ENCODE results near the gene HS6ST3. TPM values are rescaled to one million over a fixed set of nuclear protein-coding genes. Genes with fewer than 3 reads are reported as not detected.
A peak's percentile ranks its signal among the peaks of the same experiment; 100 is the strongest.

The HS6ST3 gene
- total and polyA plus RNA-seq, 2 of the 13 experiments (the other 11 are each of a cell fraction or from before 2014, with no cell fraction given) = not detected

DNA sequence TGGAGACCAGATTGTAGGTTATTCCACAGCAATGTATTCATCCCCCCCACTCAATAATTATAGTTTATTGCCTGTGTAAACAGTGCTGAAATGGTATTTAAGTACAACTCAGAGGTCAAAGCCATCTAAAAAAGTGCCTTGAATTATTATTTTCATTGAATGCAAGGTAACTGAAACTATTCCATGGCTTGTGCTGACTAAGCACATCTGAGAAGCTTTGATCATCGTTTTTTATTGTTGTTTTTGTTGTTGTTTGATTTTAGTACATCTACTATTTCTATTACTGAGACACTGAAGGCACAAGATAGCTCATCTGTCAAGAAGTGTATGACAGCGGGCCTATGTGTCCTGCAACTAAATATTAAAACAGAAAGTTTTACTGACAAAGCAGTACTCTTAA, 596.4 kb downstream of the HS6ST3 start:
- no TSS peak for BruUV-seq (replicated peaks)
- Histone ChIP-seq H3K9ac (ENCODE audit: insufficient read depth, low read depth, low read length) (no peak overlapping the region), H3K4me2 (ENCODE audit: low read depth, low read length) (no peak overlapping the region), H3K4me3 (replicated peaks in 1 of 3; ENCODE audit: insufficient read depth in 1 of 3, low read depth in 2 of 3, low read length in 3 of 3) (no peak overlapping the region), H3K9me3 (ENCODE audit: low read length) (no peaks in the 10 kb centered on the region), H2AFZ (ENCODE audit: low read length) (no peak overlapping the region), H3K27ac (ENCODE audit: extremely low read length, insufficient read depth, low read length) (no peak overlapping the region), H4K20me1 (ENCODE audit: insufficient read depth, low read length) (no peaks in the 10 kb centered on the region), H3K36me3 (replicated peaks in 1 of 2; ENCODE audit: control insufficient read depth in 1 of 2, insufficient read depth in 2 of 2, low read length in 2 of 2) (no peaks in the 10 kb centered on the region), H3K4me1 (ENCODE audit: insufficient read depth, low read length) (no peaks in the 10 kb centered on the region), H3K27me3 (ENCODE audit: control insufficient read depth in 1 of 2, insufficient read depth in 2 of 2, low read length in 2 of 2) (no peaks in the 10 kb centered on the region), H3K79me2 (ENCODE audit: insufficient read depth, low read length) (no peaks in the 10 kb centered on the region)
- FAIRE-seq (no peak), ATAC-seq (no peak), DNase-seq (ENCODE audit: low spot score) (no peak)
- no peak for TF ChIP-seq ZNF674 (CRISPR knock-in tag; IDR thresholded peaks at IDR 0.05; ENCODE audit: low read depth)
- TF ChIP-seq SNAPC2 (CRISPR knock-in tag; IDR thresholded peaks at IDR 0.05) = no peak
- TF ChIP-seq, protein P1, sequence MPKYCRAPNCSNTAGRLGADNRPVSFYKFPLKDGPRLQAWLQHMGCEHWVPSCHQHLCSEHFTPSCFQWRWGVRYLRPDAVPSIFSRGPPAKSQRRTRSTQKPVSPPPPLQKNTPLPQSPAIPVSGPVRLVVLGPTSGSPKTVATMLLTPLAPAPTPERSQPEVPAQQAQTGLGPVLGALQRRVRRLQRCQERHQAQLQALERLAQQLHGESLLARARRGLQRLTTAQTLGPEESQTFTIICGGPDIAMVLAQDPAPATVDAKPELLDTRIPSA (CRISPR knock-in tag; IDR thresholded peaks at IDR 0.05; ENCODE audit: borderline replicate concordance) = no peak
- no peak for TF ChIP-seq ZNF432 (CRISPR knock-in tag; IDR thresholded peaks at IDR 0.05; ENCODE audit: borderline replicate concordance)
- TF ChIP-seq ZNF292 (CRISPR knock-in tag; IDR thresholded peaks at IDR 0.05; ENCODE audit: borderline replicate concordance, low read depth) = no peak
- no peak for TF ChIP-seq LCORL (IDR thresholded peaks at IDR 0.05)
- no peak for TF ChIP-seq LCORL (CRISPR knock-in tag; IDR thresholded peaks at IDR 0.05)
- TF ChIP-seq RFX5 (IDR thresholded peaks at IDR 0.05; ENCODE audit: low read depth, low read length) = no peak
- no peak for TF ChIP-seq ZNF232 (CRISPR knock-in tag; IDR thresholded peaks at IDR 0.05; ENCODE audit: borderline replicate concordance)
- TF ChIP-seq ZNF598 (CRISPR knock-in tag; IDR thresholded peaks at IDR 0.05; ENCODE audit: borderline replicate concordance) = no peak
- TF ChIP-seq MAFF (IDR thresholded peaks at IDR 0.05; ENCODE audit: low read depth, low read length) = peak; percentile 92
- TF ChIP-seq, protein P2, sequence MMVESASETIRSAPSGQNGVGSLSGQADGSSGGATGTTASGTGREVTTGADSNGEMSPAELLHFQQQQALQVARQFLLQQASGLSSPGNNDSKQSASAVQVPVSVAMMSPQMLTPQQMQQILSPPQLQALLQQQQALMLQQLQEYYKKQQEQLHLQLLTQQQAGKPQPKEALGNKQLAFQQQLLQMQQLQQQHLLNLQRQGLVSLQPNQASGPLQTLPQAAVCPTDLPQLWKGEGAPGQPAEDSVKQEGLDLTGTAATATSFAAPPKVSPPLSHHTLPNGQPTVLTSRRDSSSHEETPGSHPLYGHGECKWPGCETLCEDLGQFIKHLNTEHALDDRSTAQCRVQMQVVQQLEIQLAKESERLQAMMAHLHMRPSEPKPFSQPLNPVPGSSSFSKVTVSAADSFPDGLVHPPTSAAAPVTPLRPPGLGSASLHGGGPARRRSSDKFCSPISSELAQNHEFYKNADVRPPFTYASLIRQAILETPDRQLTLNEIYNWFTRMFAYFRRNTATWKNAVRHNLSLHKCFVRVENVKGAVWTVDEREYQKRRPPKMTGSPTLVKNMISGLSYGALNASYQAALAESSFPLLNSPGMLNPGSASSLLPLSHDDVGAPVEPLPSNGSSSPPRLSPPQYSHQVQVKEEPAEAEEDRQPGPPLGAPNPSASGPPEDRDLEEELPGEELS (CRISPR knock-in tag; IDR thresholded peaks at IDR 0.05) = no peak
- peak; percentile 89 to 94 for TF ChIP-seq MAFK (conservative IDR thresholded peaks at IDR 0.05 in 1 of 2, IDR thresholded peaks at IDR 0.05 in 1 of 2; ENCODE audit: low read length in 2 of 2)
- TF ChIP-seq SUZ12 (IDR thresholded peaks at IDR 0.05; ENCODE audit: low read depth, low read length) = no peak
- TF ChIP-seq MTF1 (CRISPR knock-in tag; IDR thresholded peaks at IDR 0.05) = no peak
- no peak for TF ChIP-seq ZNF501 (CRISPR knock-in tag; IDR thresholded peaks at IDR 0.05)
- TF ChIP-seq, protein P3, sequence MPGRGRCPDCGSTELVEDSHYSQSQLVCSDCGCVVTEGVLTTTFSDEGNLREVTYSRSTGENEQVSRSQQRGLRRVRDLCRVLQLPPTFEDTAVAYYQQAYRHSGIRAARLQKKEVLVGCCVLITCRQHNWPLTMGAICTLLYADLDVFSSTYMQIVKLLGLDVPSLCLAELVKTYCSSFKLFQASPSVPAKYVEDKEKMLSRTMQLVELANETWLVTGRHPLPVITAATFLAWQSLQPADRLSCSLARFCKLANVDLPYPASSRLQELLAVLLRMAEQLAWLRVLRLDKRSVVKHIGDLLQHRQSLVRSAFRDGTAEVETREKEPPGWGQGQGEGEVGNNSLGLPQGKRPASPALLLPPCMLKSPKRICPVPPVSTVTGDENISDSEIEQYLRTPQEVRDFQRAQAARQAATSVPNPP (CRISPR knock-in tag; IDR thresholded peaks at IDR 0.05) = no peak
- TF ChIP-seq, protein P4, sequence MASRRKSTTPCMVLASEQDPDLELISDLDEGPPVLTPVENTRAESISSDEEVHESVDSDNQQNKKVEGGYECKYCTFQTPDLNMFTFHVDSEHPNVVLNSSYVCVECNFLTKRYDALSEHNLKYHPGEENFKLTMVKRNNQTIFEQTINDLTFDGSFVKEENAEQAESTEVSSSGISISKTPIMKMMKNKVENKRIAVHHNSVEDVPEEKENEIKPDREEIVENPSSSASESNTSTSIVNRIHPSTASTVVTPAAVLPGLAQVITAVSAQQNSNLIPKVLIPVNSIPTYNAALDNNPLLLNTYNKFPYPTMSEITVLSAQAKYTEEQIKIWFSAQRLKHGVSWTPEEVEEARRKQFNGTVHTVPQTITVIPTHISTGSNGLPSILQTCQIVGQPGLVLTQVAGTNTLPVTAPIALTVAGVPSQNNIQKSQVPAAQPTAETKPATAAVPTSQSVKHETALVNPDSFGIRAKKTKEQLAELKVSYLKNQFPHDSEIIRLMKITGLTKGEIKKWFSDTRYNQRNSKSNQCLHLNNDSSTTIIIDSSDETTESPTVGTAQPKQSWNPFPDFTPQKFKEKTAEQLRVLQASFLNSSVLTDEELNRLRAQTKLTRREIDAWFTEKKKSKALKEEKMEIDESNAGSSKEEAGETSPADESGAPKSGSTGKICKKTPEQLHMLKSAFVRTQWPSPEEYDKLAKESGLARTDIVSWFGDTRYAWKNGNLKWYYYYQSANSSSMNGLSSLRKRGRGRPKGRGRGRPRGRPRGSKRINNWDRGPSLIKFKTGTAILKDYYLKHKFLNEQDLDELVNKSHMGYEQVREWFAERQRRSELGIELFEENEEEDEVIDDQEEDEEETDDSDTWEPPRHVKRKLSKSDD (CRISPR knock-in tag; IDR thresholded peaks at IDR 0.05; ENCODE audit: low read depth) = no peak
- 0% methylated on average over 2 of the region's 2 CpGs for WGBS (ENCODE audit: low lambda C conversion rate)
- ChIA-PET POLR2A (no interaction called here), CTCF (ENCODE audit: low intra/inter-chr PET ratio, low total read pairs) (no interaction called here)
- intact Hi-C loops (cut with micrococcal nuclease; ENCODE audit: unreplicated experiment) (no loop called here), in situ Hi-C loops (cut with HindIII; ENCODE audit: extremely low pct_ligation_motif_present, low pct_unique_long_range_greater_than_20kb) (no loop called here)
